IMR-90 (cell line): ENCODE data around the gene BICD1. TPM values are rescaled to one million over a fixed set of nuclear protein-coding genes. Genes with fewer than 3 reads are reported as not detected.
A peak's percentile ranks its signal among the peaks of the same experiment; 100 is the strongest.

Experiments
- ATAC-seq: fragments of 200-7000 bp; cut with Tn5 transposase; 2 replicates; pipeline ENCODE4 v1.9.1; 2020; ENCODE audit warnings: low read depth, mild to moderate bottlenecking, moderate library complexity
- BruUV-seq: library from RNA; stranded (reverse); fragments of 400-500 nt; replicated peaks from 2 replicates; lab custom pipeline; 2021; lab: Mats Ljungman, UMichigan
- CTCF ChIA-PET: fragments of 300-600 bp; formaldehyde crosslinking; extraction: SDS; loops from one replicate; lab custom pipeline; 2021; ENCODE audit warnings: antibody characterized with exemption; lab: Yijun Ruan, JAX
- POLR2A ChIA-PET: fragments of 300-600 bp; sonication (Branson Sonifier 250); formaldehyde crosslinking; loops from one replicate; lab custom pipeline; 2022; ENCODE audit warnings: antibody characterized with exemption; ENCODE audit not compliant: unreplicated experiment; lab: Charles Lee
- DNase-seq: peaks from one replicate; pipeline ENCODE4 v3.0.0; 2013
- H2AFZ ChIP-seq: replicated peaks from 2 replicates; pipeline ENCODE3; 2013; ENCODE audit warnings: low read length, mild to moderate bottlenecking; ENCODE audit not compliant: poor library complexity
- H2AK5ac ChIP-seq: 2 replicates; pipeline ENCODE4 v1.6.1; 2013; ENCODE audit warnings: low read depth, low read length, inconsistent platforms
- H2AK9ac ChIP-seq: replicated peaks from 2 replicates; pipeline ENCODE3; 2013; ENCODE audit warnings: mild to moderate bottlenecking, low read depth, low read length, moderate library complexity; ENCODE audit not compliant: poor library complexity
- H2BK120ac ChIP-seq: 2 replicates; pipeline ENCODE4 v1.6.1; 2013; ENCODE audit warnings: low read depth, low read length, inconsistent platforms
- H2BK15ac ChIP-seq: 3 replicates; pipeline ENCODE4 v1.6.1; 2013; ENCODE audit warnings: low read depth, low read length, inconsistent platforms
- H2BK20ac ChIP-seq: 2 replicates; pipeline ENCODE4 v1.6.1; 2013; ENCODE audit warnings: low read depth, mild to moderate bottlenecking, inconsistent platforms, low read length, moderate library complexity
- H2BK5ac ChIP-seq: 2 replicates; pipeline ENCODE4 v1.6.1; 2013; ENCODE audit warnings: mild to moderate bottlenecking, low read depth, low read length, inconsistent platforms; ENCODE audit not compliant: poor library complexity, severe bottlenecking
- H3K14ac ChIP-seq: replicated peaks from 2 replicates; pipeline ENCODE4 v1.6.1; 2013; ENCODE audit warnings: low read depth, low read length, inconsistent platforms
- H3K18ac ChIP-seq: 2 replicates; pipeline ENCODE4 v1.6.1; 2013; ENCODE audit warnings: low read depth, low read length, control low read depth
- H3K23ac ChIP-seq: 2 replicates; pipeline ENCODE4 v1.6.1; 2013; ENCODE audit warnings: low read depth, low read length, inconsistent platforms
- H3K27ac ChIP-seq: 2 replicates; pipeline ENCODE4 v1.5.1; 2013; ENCODE audit warnings: mild to moderate bottlenecking, control low read depth, low read length; ENCODE audit not compliant: insufficient read depth
- H3K27me3 ChIP-seq: 2 replicates; pipeline ENCODE4 v1.6.1; 2013; ENCODE audit warnings: low read length; ENCODE audit not compliant: control insufficient read depth, insufficient read depth
- H3K36me3 ChIP-seq: 2 replicates; pipeline ENCODE4 v1.6.1; 2013; ENCODE audit warnings: low read length, mixed read lengths; ENCODE audit not compliant: control insufficient read depth, insufficient read depth
- H3K4ac ChIP-seq: 2 replicates; pipeline ENCODE4 v1.6.1; 2013; ENCODE audit warnings: low read depth, low read length, inconsistent platforms
- H3K4me1 ChIP-seq: 2 replicates; pipeline ENCODE4 v1.6.1; 2013; ENCODE audit warnings: low read length, mixed read lengths; ENCODE audit not compliant: control insufficient read depth, insufficient read depth
- H3K4me2 ChIP-seq: 2 replicates; pipeline ENCODE4 v1.6.1; 2013; ENCODE audit warnings: low read depth, mild to moderate bottlenecking, control low read depth, low read length, moderate library complexity
- H3K4me3 ChIP-seq: 2 replicates; pipeline ENCODE4 v1.5.1; 2013; ENCODE audit warnings: low read depth, mild to moderate bottlenecking, control low read depth, low read length, moderate library complexity; ENCODE audit not compliant: insufficient read depth
- H3K56ac ChIP-seq: 2 replicates; pipeline ENCODE4 v1.6.1; 2013; ENCODE audit warnings: low read length, inconsistent platforms; ENCODE audit not compliant: insufficient read depth; ENCODE audit errors: extremely low read depth
- H3K79me1 ChIP-seq, 2 experiments: 2 replicates each; pipeline ENCODE4 v1.6.1; 2013; ENCODE audit warnings: low read length in 2 of 2, inconsistent platforms in 1 of 2, low read depth in 1 of 2
- H3K9ac ChIP-seq: 2 replicates; pipeline ENCODE4 v1.6.1; 2013; ENCODE audit warnings: low read depth, low read length, control low read depth
- H3K9me1 ChIP-seq: 2 replicates; pipeline ENCODE4 v1.6.1; 2013; ENCODE audit warnings: low read length, inconsistent platforms; ENCODE audit not compliant: insufficient read depth
- H3K9me3 ChIP-seq: 2 replicates; pipeline ENCODE4 v1.6.1; 2013; ENCODE audit warnings: low read length; ENCODE audit not compliant: control insufficient read depth, insufficient read depth
- H4K20me1 ChIP-seq: 2 replicates; pipeline ENCODE4 v1.6.1; 2013; ENCODE audit warnings: low read length, inconsistent platforms; ENCODE audit not compliant: insufficient read depth
- H4K5ac ChIP-seq: 2 replicates; pipeline ENCODE4 v1.6.1; 2013; ENCODE audit warnings: mild to moderate bottlenecking, low read depth, low read length, control low read depth
- H4K8ac ChIP-seq, 2 experiments: 2 replicates each; pipeline ENCODE4 v1.6.1; 2013; ENCODE audit warnings: low read depth in 2 of 2, low read length in 2 of 2, control low read depth in 1 of 2, inconsistent platforms in 1 of 2
- H4K91ac ChIP-seq: 2 replicates; pipeline ENCODE4 v1.6.1; 2013; ENCODE audit warnings: low read depth, low read length, inconsistent platforms; ENCODE audit not compliant: insufficient read depth
- MAFK ChIP-seq: IDR thresholded peaks from 2 replicates; pipeline ENCODE4 v1.6.1; 2012; ENCODE audit warnings: low read depth, low read length, improper control_type of control experiment
- POLR2A ChIP-seq: IDR thresholded peaks from 2 replicates; pipeline ENCODE4 v1.6.1; 2012; ENCODE audit warnings: mild to moderate bottlenecking, low read depth, low read length
- WGBS, 2 experiments: methylation state at CpG; one replicate each; pipeline versions ENCODE4 v1.1.5 to v1.1.7; 2013; ENCODE audit warnings: missing lambda C conversion rate in 2 of 2; ENCODE audit not compliant: insufficient read length in 1 of 2; ENCODE audit errors: extremely low coverage in 2 of 2; 5-methylcytosine and 5-hydroxymethylcytosine counted together
- dilution Hi-C: fragments of 300-500 bp; cut with HindIII; formaldehyde crosslinking; loops from one replicate; pipeline ENCODE4 v1.14.3; 2018; ENCODE audit warnings: low sequenced_read_pairs; ENCODE audit not compliant: unreplicated experiment
- in situ Hi-C: fragments of 300-500 bp; cut with MboI; formaldehyde crosslinking; loops from 3 replicates; pipeline ENCODE4 v1.14.3; 2019; ENCODE audit warnings: low sequenced_read_pairs, inconsistent platforms, mixed read lengths
- intact Hi-C: fragments of 100-400 bp; cut with micrococcal nuclease; formaldehyde crosslinking; loops from 2 replicates; pipeline ENCODE4 v1.10.0; 2022
- polyA plus RNA-seq, 3 experiments: library from polyadenylated mRNA; depleted of rRNA; stranded (reverse); fragments of >200 nt; gene quantifications; 2 replicates each; pipeline ENCODE4 v1.2.3, GENCODE V29; 2012; ENCODE audit warnings: low replicate concordance in 1 of 3
- total RNA-seq: library from RNA; depleted of rRNA; stranded (reverse); fragments of >200 nt; gene quantifications from 2 replicates; pipeline ENCODE4 v1.2.3, GENCODE V29; 2012

Gene BICD1
- total and polyA plus RNA-seq, 2 of the 4 experiments (the other 2 are of a cell fraction): 17.2 to 21.8 TPM

GRCh38 chr12:32254260-32254956, 147.8 kb downstream of the BICD1 start:
- no peak overlapping the region for H3K4me2 ChIP-seq
- dilution Hi-C loops (no loop called here), intact Hi-C loops (no loop called here), in situ Hi-C loops (no loop called here)
- H3K79me1 ChIP-seq: peaks cover 34 to 48% of the 10 kb centered on the region in 2 experiments
- peaks cover 2% of the 10 kb centered on the region for H3K36me3 ChIP-seq
- 86% methylated on average over 1 of the region's 6 CpGs; no CpG with 5 or more reads in 1 of the 2 experiments for WGBS, 2 experiments
- H2BK120ac ChIP-seq: no peak overlapping the region
- H3K56ac ChIP-seq: no peak overlapping the region
- BruUV-seq: no TSS peak
- no peak overlapping the region for H3K23ac ChIP-seq
- no peaks in the 10 kb centered on the region for H3K9me3 ChIP-seq
- H3K9me1 ChIP-seq: peaks cover 9% of the 10 kb centered on the region
- H3K4me3 ChIP-seq: no peak overlapping the region
- CTCF ChIA-PET: no interaction called here
- no peak overlapping the region for H4K5ac ChIP-seq
- no peak overlapping the region for H2AFZ ChIP-seq
- H2BK5ac ChIP-seq: no peak overlapping the region
- no peak overlapping the region for H3K27ac ChIP-seq
- H2BK15ac ChIP-seq: no peak overlapping the region
- H3K4me1 ChIP-seq: no peaks in the 10 kb centered on the region; the same call in 1 of the 2 replicates
- no peak overlapping the region for H2AK9ac ChIP-seq
- peaks cover 14% of the 10 kb centered on the region for H4K20me1 ChIP-seq
- H3K4ac ChIP-seq: no peak overlapping the region
- DNase-seq (no peak), ATAC-seq (no peak)
- H3K14ac ChIP-seq: no peak overlapping the region; the same call in 1 of the 2 replicates
- H3K9ac ChIP-seq: no peak overlapping the region
- H3K27me3 ChIP-seq: no peaks in the 10 kb centered on the region
- no peak overlapping the region for H3K18ac ChIP-seq
- POLR2A ChIA-PET: no interaction called here
- H2AK5ac ChIP-seq: no peak overlapping the region
- no peak overlapping the region for H4K91ac ChIP-seq
- no peak overlapping the region for H2BK20ac ChIP-seq
- no peak overlapping the region for H4K8ac ChIP-seq
- TF ChIP-seq MAFK (peak; percentile 94), POLR2A (no peak)
